OCI-LY3 (cell line): ENCODE results near the gene ARHGAP23.
"Not testable (repeated sequence)": the region's sequence is repeated elsewhere in the genome, so short reads cannot be mapped to it uniquely, and the experiment has no call there.

Experiments used
- H2AFZ ChIP-seq: fragments of 200-600, 300-600 bp; shearing (Covaris generic); 2 replicates; pipeline ENCODE4 v1.6.0; 2014; ENCODE audit warnings: antibody characterized with exemption, low read depth, low read length
- H3K27ac ChIP-seq: fragments of 200-600, 300-600 bp; sonication (generic); 2 replicates; pipeline ENCODE4 v1.5.1; 2014; ENCODE audit warnings: mild to moderate bottlenecking, low read length, moderate library complexity, mixed read lengths
- H3K27me3 ChIP-seq: fragments of 200-600, 300-600 bp; sonication (generic); 2 replicates; pipeline ENCODE4 v1.6.1; 2014; ENCODE audit warnings: low read depth, low read length, mixed read lengths
- H3K36me3 ChIP-seq: fragments of 200-600, 300-600 bp; sonication (generic); replicated peaks from 2 replicates; pipeline ENCODE3; 2014; ENCODE audit warnings: low read depth, low read length, mixed read lengths
- H3K4me1 ChIP-seq: fragments of 300-600, 200-600 bp; sonication (generic); 2 replicates; pipeline ENCODE4 v1.6.1; 2014; ENCODE audit warnings: low read length, mixed read lengths
- H3K4me2 ChIP-seq: fragments of 200-600, 300-600 bp; sonication (generic); 2 replicates; pipeline ENCODE4 v1.6.1; 2014; ENCODE audit warnings: low read length, mixed read lengths
- H3K4me3 ChIP-seq: fragments of 300-600, 200-600 bp; sonication (generic); 2 replicates; pipeline ENCODE4 v1.5.1; 2014; ENCODE audit warnings: antibody characterized with exemption, mild to moderate bottlenecking, low read length, moderate library complexity
- H3K79me2 ChIP-seq: fragments of 300-600, 200-600 bp; shearing (Covaris generic); 2 replicates; pipeline ENCODE4 v1.6.1; 2014; ENCODE audit warnings: mild to moderate bottlenecking, low read length, mixed read lengths
- H3K9ac ChIP-seq: fragments of 300-600, 200-600 bp; shearing (Covaris generic); 2 replicates; pipeline ENCODE4 v1.6.0; 2014; ENCODE audit warnings: mild to moderate bottlenecking, low read length, moderate library complexity
- H3K9me3 ChIP-seq: fragments of 200-600, 300-600 bp; shearing (Covaris generic); 2 replicates; pipeline ENCODE4 v1.6.1; 2014; ENCODE audit warnings: low read length, mixed read lengths; ENCODE audit not compliant: insufficient read depth
- H4K20me1 ChIP-seq: fragments of 200-600, 300-600 bp; sonication (generic); 2 replicates; pipeline ENCODE4 v1.6.1; 2016; ENCODE audit warnings: low read length, mixed read lengths; ENCODE audit not compliant: insufficient read depth
- CTCF ChIP-seq: fragments of 200-600, 300-600 bp; sonication (generic); IDR thresholded peaks from 2 replicates; pipeline ENCODE4 v1.5.1; 2014; ENCODE audit warnings: antibody characterized with exemption, low read length, low read depth
- EZH2phosphoT487 ChIP-seq: fragments of 200-600 bp; shearing (Covaris generic); IDR thresholded peaks from 2 replicates; pipeline ENCODE4 v1.6.1; 2018; ENCODE audit warnings: antibody characterized with exemption, mixed run types, low read depth

ARHGAP23 gene

GRCh38 chr17:38435795-38436194 is 7.5 kb downstream of the ARHGAP23 start:
- no peak overlapping the region for H2AFZ ChIP-seq
- TF ChIP-seq CTCF (no peak), EZH2phosphoT487 (no peak)
- no peaks in the 10 kb centered on the region for H3K9me3 ChIP-seq
- H3K9ac ChIP-seq = no peak overlapping the region
- H3K4me1 ChIP-seq = no peaks in the 10 kb centered on the region
- H3K79me2 ChIP-seq = no peaks in the 10 kb centered on the region
- no peak overlapping the region for H3K4me3 ChIP-seq
- H4K20me1 ChIP-seq = no peaks in the 10 kb centered on the region
- H3K4me2 ChIP-seq = no peak overlapping the region
- no peaks in the 10 kb centered on the region for H3K36me3 ChIP-seq
- no peak overlapping the region for H3K27ac ChIP-seq
- H3K27me3 ChIP-seq = no peaks in the 10 kb centered on the region

- H3K4me1 ChIP-seq = no peaks in the 10 kb centered on the region
- H4K20me1 ChIP-seq = no peaks in the 10 kb centered on the region
- TF ChIP-seq EZH2phosphoT487 (no peak), CTCF (no peak)
- H3K79me2 ChIP-seq = no peaks in the 10 kb centered on the region
- H2AFZ ChIP-seq = no peak overlapping the region
- no peak overlapping the region for H3K4me2 ChIP-seq
- no peak overlapping the region for H3K27ac ChIP-seq
- H3K9me3 ChIP-seq = no peaks in the 10 kb centered on the region
- no peak overlapping the region for H3K4me3 ChIP-seq
- no peaks in the 10 kb centered on the region for H3K27me3 ChIP-seq
- no peaks in the 10 kb centered on the region for H3K36me3 ChIP-seq
- H3K9ac ChIP-seq = no peak overlapping the region
Observed at GRCh38 chr17:38436386-38436785, 8.1 kb downstream of the ARHGAP23 start.

GRCh38 chr17:38437313-38437712 is 9.0 kb downstream of the ARHGAP23 start:
- not testable (repeated sequence) for H3K9me3 ChIP-seq, H3K9ac ChIP-seq, H3K4me1 ChIP-seq, H3K4me3 ChIP-seq, H3K27ac ChIP-seq, H3K27me3 ChIP-seq, H4K20me1 ChIP-seq, H3K4me2 ChIP-seq, H3K79me2 ChIP-seq, H2AFZ ChIP-seq, H3K36me3 ChIP-seq

- Histone ChIP-seq H4K20me1 (no peaks in the 10 kb centered on the region), H3K4me2 (no peak overlapping the region), H3K27me3 (no peaks in the 10 kb centered on the region; the same call in 1 of the 2 replicates), H3K4me3 (no peak overlapping the region), H3K4me1 (peaks cover 5% of the 10 kb centered on the region; the same call in 1 of the 2 replicates), H3K79me2 (no peaks in the 10 kb centered on the region), H3K9ac (no peak overlapping the region), H3K27ac (no peak overlapping the region), H3K36me3 (no peaks in the 10 kb centered on the region), H2AFZ (no peak overlapping the region), H3K9me3 (no peaks in the 10 kb centered on the region)
- TF ChIP-seq CTCF (no peak), EZH2phosphoT487 (no peak)
Observed at GRCh38 chr17:38439436-38439835, 11.2 kb downstream of the ARHGAP23 start.
